Activated naive CD4-positive, alpha-beta T cell treated with anti-CD3 and anti-CD28 coated beads, Interleukin-2, amount 50 U/mL, for 72 hours (primary cell): ENCODE measurements around the gene DEPDC1. TPM values are rescaled to one million over a fixed set of nuclear protein-coding genes. Genes with fewer than 3 reads are reported as not detected.

Experiments
- ATAC-seq, 2 donors: fragments of 150-1000 bp; cut with Tn5 transposase; 2 replicates each; pipeline ENCODE4 v1.10.0; 2021; ENCODE audit warnings: mild to moderate bottlenecking in 2 of 2, moderate library complexity in 2 of 2
- DNase-seq, 2 donors: peaks; one replicate each; pipeline ENCODE4 v3.0.0; 2021 to 2022; ENCODE audit warnings: low spot score in 2 of 2
- H3K27ac Mint-ChIP-seq, 2 donors: one replicate each; pipeline ENCODE4 v1.8.0; 2022; ENCODE audit warnings: mild to moderate bottlenecking in 2 of 2, mixed read lengths in 2 of 2
- H3K36me3 Mint-ChIP-seq, 2 donors: one replicate each; pipeline ENCODE4 v1.8.0; 2022; ENCODE audit warnings: mixed read lengths in 2 of 2
- H3K9me3 Mint-ChIP-seq, 2 donors: one replicate each; pipeline ENCODE4 v1.8.0; 2022; ENCODE audit warnings: mixed read lengths in 2 of 2
- total RNA-seq, 2 donors: library from RNA; stranded (reverse); gene quantifications; one replicate each; pipeline ENCODE4 v1.2.3, GENCODE V29; 2022

Gene DEPDC1
- total RNA-seq, 2 donors from 2014 or later = 11.4 to 16.1 TPM

- ATAC-seq (no peak), DNase-seq (no peak)
- Mint-ChIP-seq H3K36me3 (no peaks in the 10 kb centered on the region), H3K9me3 (no peaks in the 10 kb centered on the region), H3K27ac (no peak overlapping the region)
Measured at GRCh38 chr1:68448365-68448764, 48.5 kb downstream of the DEPDC1 start.

- H3K36me3 Mint-ChIP-seq = no peaks in the 10 kb centered on the region
Measured at GRCh38 chr1:68445709-68446108, 51.2 kb downstream of the DEPDC1 start.

GRCh38 chr1:68442822-68443556, 53.9 kb downstream of the DEPDC1 start:
- Mint-ChIP-seq H3K27ac (no peak overlapping the region), H3K9me3 (no peaks in the 10 kb centered on the region), H3K36me3 (no peaks in the 10 kb centered on the region)
- DNase-seq (peak in 1 of 2 donors; percentile 14), ATAC-seq (peak in 1 of 2 donors; percentile 51)

More at GRCh38 chr1:68445709-68446108, 51.2 kb downstream of the DEPDC1 start:
- DNase-seq (no peak), ATAC-seq (no peak)
- no peak overlapping the region for H3K27ac Mint-ChIP-seq
- no peaks in the 10 kb centered on the region for H3K9me3 Mint-ChIP-seq

- ATAC-seq = no peak
- Mint-ChIP-seq H3K9me3 (no peaks in the 10 kb centered on the region), H3K27ac (no peak overlapping the region), H3K36me3 (no peaks in the 10 kb centered on the region)
- DNase-seq = no peak
Measured at GRCh38 chr1:68442006-68442405, 54.9 kb downstream of the DEPDC1 start.

GRCh38 chr1:68438310-68438709, 58.6 kb downstream of the DEPDC1 start:
- Mint-ChIP-seq H3K9me3 (peaks cover 0 to 4% of the 10 kb centered on the region in 2 donors), H3K27ac (no peak overlapping the region), H3K36me3 (no peaks in the 10 kb centered on the region)
- DNase-seq (no peak), ATAC-seq (no peak)

- no peak for ATAC-seq
- H3K36me3 Mint-ChIP-seq = no peaks in the 10 kb centered on the region
Measured at GRCh38 chr1:68433395-68433794, 63.5 kb downstream of the DEPDC1 start.

GRCh38 chr1:68431076-68431475, 65.8 kb downstream of the DEPDC1 start:
- Mint-ChIP-seq H3K9me3 (no peaks in the 10 kb centered on the region), H3K27ac (no peak overlapping the region), H3K36me3 (no peaks in the 10 kb centered on the region)
- DNase-seq (no peak), ATAC-seq (no peak)

More at GRCh38 chr1:68433395-68433794, 63.5 kb downstream of the DEPDC1 start:
- Mint-ChIP-seq H3K9me3 (peaks cover 0 to 4% of the 10 kb centered on the region in 2 donors), H3K27ac (no peak overlapping the region)
- no peak for DNase-seq

GRCh38 chr1:68429233-68429808, 67.6 kb downstream of the DEPDC1 start:
- no peaks in the 10 kb centered on the region for H3K9me3 Mint-ChIP-seq
- no peaks in the 10 kb centered on the region for H3K36me3 Mint-ChIP-seq

GRCh38 chr1:68426594-68426993, 70.3 kb downstream of the DEPDC1 start:
- Mint-ChIP-seq H3K9me3 (peaks cover 0 to 3% of the 10 kb centered on the region in 2 donors), H3K27ac (no peak overlapping the region), H3K36me3 (no peaks in the 10 kb centered on the region)
- DNase-seq (no peak), ATAC-seq (no peak)

More at GRCh38 chr1:68429233-68429808, 67.6 kb downstream of the DEPDC1 start:
- DNase-seq (no peak), ATAC-seq (no peak)
- no peak overlapping the region for H3K27ac Mint-ChIP-seq

Other genes starting within 250 kb of the DEPDC1 start
- gene RPE65, start 47.1 kb downstream of the DEPDC1 start, total RNA-seq = not detected